Activated CD4-positive, alpha-beta T cell treated with anti-CD3 and anti-CD28 coated beads for 4 hours (primary cell): ENCODE results near the gene CIITA.

Experiments
- DNase-seq, 2 donors: peaks; one replicate each; pipeline ENCODE4 v3.0.0-alpha.2; 2020

The CIITA gene

DNA sequence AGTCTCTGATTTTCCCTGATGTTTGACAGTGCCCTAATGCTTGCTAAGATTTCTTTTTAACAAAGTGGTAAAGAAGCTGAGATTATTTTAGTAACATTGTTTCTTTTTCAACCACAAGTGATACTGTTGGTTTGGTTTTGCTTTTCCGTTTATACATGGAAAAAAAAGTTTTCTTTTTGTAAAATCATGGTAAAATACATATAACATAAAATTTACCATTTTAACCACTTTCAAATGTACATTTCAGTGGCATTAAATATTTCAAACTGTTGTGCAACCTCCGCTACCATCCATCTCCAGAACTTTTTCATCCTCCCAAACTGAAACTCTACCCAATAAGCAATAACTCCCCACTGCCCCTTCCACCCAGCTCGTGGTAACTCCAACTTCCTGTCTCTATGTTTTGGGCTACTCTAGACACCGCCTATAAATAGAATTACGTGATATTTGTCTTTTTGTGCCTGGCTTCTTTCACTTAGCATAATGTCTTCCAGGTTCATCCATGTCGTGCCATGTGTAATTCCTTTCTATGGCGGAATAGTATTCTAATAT lies 4.6 kb downstream of the CIITA start:
- DNase-seq = no peak

DNA sequence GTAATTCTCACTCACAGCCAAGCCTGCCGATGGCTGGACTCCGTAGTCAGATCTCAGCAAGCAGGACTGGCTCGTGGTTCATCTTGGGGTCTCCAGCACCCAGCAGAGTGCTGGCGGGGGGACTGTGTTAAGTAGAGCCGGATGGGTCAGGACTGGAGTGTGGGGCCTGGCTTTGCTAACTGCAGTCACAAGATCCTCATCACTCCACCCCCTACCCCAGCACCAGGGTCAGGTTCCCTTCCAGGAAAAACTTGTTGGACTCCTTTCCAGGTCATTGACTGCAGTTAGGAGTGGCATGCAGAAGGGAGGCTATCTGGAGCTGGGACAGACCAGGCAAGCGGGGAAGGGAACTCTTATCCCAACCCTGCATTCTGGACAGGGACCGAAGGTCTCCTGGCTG lies 6.0 kb downstream of the CIITA start:
- no peak for DNase-seq

DNA sequence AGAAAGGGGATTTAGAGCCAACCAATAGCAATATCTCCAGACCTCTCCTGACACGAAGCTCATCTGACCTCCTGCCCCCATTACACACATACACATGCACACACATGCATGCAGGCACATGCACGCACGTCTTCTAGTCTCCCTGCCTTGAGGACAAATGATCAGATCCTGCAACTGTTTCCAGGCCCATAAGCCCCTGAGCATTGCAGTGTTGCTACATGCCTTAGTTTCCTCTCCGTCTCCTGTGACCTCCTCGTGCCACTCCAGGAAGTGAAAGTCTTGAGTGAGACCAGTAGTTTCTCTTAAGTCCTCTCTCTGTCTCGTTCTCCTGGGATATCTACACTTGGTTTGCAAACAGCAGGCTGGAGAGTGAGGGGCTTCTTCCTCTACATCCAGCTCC lies 8.2 kb downstream of the CIITA start:
- no peak for DNase-seq

DNA sequence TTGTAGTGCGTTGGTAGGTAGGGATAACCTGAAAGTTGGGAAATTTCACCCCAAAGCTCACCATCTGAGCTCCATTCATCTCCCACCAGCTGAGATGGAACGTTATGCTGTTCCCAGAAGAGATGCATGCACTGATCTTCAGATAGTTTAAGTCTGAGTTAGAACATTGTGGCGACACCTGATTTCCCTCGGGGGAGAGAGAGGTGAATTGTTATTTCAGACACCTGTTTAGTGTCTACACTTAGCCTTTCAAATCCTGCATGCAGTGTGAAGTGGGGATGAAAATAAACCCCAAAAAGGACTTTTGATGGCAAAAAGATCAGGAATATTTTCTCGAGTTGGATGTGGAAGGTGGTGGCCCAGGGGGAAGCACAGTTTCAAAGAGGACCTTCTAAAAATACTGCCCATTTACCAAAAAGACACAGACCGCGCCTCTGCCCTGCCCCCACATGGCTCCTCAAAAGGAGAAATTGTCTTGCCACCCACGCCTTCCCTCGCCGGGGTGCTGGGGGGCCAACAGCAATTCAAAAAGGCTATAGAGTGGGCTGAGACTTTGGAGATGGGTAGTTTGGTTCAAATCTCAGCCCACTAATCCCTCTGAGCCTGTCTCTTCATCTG lies 11.4 kb downstream of the CIITA start:
- no peak for DNase-seq

DNA sequence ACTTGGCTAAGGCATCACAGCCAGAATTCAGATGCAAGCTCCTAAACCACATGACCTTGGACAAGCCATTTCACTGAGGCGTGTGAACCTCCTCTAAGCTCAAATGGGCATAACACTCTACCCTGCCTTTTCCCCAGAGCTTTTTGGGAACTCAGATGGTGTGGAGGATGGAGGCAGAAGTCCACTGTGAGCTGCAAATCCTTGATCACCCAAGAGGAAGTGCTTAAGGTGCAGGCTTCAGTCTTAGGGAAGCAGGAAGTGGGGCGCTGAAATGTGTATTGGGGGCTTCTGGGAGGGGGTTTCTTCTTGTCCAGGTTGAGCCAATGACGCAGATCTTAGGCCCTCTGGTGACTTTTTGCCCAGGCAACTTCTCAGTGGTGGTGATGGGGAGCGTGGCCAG lies 12.9 kb downstream of the CIITA start:
- DNase-seq = no peak

DNA sequence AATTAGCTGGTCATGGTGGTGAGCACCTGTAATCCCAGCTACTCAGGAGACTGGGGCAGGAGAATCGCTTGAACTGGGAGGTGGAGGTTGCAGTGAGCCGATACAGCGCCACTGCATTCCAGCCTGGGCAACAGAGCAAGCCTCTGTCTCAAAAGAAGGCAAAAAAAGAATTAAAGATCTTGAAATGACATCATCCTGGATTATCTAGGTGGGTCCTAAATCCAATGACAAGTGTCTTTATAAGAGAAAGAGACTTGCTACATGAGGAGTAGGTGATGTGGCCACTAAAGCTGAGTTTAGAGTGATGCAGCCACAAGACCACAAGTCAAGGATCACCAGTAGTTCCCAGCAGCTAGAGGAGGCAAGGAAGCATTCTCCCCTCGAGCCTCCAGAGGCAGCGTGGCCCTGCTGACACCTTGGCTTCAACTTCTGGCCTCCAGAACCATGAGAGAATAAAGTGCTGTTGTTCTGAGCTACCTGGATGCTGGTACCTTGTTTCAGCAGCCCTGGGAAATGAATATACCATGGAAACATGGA lies 15.8 kb downstream of the CIITA start:
- no peak for DNase-seq

DNA sequence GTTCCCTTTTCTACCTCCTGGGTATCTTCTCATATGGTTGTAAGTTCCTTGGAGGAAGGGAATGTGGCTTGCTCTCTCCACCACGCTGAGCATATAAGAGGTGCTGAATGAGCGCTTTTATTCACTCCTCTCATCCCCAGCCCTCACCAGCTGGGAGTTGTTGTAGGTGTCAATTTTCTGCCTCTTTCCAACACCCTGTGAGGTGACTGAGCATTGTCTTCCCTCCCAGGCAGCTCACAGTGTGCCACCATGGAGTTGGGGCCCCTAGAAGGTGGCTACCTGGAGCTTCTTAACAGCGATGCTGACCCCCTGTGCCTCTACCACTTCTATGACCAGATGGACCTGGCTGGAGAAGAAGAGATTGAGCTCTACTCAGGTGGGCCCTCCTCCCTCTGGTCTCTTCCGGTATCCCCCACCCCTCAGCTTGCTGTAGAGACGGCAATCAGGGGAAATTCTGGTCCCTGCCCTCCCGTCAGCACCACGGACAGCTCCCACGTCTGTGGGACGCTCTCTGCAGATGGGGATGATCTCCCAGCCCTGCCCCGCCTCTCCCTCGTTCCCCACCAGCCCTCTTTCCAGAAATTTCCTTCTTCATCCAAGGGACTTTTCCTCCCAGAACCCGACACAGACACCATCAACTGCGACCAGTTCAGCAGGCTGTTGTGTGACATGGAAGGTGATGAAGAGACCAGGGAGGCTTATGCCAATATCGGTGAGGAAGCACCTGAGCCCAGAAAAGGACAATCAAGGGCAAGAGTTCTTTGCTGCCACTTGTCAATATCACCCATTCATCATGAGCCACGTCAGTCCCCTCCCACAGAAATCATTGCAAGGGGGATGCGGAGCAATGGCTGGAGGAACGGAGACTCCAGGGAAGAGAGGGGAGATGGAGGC lies 18.3 kb downstream of the CIITA start:
- DNase-seq = no peak

DNA sequence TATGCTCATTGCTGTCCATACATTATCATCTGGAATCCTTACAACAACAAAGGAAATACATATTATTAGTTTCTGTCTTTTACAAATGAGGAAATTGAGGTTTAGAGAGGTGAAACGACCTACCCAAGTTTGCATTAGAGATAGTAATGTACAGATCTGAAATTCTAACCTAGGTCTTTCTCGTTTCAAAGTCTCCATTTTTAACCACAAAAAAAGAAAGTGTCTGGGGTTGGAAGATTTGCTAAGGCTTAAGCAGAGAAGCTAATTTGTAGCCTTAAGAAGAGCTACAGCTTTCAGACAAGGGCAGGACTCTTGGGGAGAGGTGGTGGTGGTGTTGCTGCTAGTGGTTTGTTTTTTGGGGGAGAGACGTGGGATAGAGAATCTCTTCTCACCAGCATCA lies 19.2 kb downstream of the CIITA start:
- no peak for DNase-seq

DNA sequence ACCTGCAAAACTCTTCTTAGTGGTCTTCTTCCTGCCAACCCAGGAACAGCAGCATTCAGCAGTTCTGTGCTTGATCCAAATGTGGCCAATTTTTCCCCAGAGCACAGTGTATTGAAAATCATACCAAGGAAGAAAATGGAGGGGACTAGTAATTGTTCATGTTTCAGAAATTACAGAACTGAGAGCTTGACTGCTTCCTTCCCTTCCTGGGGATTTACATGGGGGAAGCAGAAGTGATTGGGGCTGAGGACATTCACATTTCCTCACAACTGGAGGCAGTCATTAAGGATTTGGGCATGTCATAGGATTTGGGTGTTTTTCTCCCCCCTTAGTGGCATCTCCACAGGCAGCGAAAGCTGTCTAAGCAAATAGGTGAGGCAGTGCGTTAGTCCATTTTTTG lies 19.7 kb downstream of the CIITA start:
- DNase-seq = no peak

DNA sequence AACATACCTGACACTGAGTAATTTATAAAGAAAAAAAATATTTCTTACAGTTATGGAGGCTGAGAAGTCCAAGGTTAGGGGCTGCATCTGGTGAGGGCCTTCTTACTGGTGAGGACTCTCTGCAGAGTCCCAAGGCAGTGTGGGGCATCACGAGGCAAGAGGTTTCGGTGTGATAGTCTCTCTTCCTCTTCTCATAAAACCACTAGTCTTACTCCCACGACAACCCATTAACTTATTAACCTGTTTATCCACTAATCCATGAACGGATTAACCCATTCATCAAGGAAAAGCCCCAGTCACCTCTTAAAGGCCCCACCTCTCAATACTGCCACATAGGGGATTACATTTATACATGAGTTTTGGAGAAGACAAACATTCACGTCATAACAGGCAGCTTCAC lies 20.1 kb downstream of the CIITA start:
- no peak for DNase-seq

DNA sequence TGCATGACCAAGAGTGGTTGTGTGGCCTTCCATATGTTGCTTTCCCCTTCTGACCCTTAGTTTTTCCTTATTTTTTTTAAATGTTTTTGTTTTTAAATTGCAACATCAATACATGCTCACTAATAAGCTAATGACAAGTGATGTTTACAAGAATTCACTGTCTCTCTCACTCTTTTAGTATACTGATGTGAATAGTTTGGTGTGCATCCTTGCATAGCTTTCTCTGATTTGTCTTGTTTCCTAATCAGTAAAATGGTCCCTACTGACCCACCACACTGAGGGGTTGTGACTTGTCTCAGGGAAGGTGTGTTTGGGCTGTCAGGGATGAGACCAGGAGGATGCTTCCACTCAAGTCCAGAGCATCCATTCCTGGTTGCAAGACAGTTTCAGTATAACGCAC lies 26.0 kb downstream of the CIITA start:
- DNase-seq = no peak

DNA sequence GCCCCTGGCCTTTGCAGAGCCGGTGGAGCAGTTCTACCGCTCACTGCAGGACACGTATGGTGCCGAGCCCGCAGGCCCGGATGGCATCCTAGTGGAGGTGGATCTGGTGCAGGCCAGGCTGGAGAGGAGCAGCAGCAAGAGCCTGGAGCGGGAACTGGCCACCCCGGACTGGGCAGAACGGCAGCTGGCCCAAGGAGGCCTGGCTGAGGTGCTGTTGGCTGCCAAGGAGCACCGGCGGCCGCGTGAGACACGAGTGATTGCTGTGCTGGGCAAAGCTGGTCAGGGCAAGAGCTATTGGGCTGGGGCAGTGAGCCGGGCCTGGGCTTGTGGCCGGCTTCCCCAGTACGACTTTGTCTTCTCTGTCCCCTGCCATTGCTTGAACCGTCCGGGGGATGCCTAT lies 29.5 kb downstream of the CIITA start:
- DNase-seq = no peak

DNA sequence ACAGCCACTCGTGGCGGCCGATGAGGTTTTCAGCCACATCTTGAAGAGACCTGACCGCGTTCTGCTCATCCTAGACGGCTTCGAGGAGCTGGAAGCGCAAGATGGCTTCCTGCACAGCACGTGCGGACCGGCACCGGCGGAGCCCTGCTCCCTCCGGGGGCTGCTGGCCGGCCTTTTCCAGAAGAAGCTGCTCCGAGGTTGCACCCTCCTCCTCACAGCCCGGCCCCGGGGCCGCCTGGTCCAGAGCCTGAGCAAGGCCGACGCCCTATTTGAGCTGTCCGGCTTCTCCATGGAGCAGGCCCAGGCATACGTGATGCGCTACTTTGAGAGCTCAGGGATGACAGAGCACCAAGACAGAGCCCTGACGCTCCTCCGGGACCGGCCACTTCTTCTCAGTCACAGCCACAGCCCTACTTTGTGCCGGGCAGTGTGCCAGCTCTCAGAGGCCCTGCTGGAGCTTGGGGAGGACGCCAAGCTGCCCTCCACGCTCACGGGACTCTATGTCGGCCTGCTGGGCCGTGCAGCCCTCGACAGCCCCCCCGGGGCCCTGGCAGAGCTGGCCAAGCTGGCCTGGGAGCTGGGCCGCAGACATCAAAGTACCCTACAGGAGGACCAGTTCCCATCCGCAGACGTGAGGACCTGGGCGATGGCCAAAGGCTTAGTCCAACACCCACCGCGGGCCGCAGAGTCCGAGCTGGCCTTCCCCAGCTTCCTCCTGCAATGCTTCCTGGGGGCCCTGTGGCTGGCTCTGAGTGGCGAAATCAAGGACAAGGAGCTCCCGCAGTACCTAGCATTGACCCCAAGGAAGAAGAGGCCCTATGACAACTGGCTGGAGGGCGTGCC lies 30.1 kb downstream of the CIITA start:
- DNase-seq = no peak

DNA sequence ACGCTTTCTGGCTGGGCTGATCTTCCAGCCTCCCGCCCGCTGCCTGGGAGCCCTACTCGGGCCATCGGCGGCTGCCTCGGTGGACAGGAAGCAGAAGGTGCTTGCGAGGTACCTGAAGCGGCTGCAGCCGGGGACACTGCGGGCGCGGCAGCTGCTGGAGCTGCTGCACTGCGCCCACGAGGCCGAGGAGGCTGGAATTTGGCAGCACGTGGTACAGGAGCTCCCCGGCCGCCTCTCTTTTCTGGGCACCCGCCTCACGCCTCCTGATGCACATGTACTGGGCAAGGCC lies 30.7 kb downstream of the CIITA start:
- DNase-seq = no peak

DNA sequence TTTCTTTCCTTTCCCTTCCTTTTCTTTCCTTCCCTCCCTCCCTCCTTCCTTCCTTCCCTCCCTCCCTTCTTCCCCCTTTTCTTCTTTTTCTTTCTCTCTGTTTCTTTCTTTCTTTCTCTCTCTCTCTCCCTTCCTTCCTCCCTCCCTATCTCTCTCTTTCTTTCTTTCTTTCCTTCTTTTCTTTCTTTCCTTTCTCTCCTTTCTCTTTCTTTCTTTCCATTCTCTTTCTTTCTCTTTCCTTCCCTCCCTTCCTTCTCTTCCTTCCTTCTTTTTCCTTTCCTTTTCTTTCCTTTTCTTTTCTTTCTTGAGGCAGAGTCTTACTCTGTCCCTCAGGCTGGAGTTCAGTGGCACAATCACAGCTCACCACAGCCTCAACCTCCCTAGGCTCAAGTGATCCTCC lies 34.3 kb downstream of the CIITA start:
- DNase-seq = no peak

DNA sequence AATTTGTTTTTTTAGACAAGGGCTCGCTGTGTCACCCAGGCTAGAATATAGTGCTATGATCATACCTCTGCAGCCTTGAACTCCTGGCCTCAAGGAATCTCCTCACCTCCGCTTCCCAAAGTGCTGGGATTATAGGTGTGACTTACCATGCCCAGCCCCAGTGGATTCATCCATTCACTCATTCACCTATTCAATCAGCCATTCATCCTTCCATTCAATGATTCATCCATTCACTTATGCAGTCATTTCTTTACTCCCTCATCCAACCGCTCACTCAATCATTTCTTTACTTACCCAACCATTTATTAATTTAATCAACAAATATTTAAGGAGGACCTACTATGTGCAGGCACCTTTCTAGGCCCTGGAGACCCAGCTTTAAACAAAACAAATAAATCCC lies 39.5 kb downstream of the CIITA start:
- DNase-seq = no peak

DNA sequence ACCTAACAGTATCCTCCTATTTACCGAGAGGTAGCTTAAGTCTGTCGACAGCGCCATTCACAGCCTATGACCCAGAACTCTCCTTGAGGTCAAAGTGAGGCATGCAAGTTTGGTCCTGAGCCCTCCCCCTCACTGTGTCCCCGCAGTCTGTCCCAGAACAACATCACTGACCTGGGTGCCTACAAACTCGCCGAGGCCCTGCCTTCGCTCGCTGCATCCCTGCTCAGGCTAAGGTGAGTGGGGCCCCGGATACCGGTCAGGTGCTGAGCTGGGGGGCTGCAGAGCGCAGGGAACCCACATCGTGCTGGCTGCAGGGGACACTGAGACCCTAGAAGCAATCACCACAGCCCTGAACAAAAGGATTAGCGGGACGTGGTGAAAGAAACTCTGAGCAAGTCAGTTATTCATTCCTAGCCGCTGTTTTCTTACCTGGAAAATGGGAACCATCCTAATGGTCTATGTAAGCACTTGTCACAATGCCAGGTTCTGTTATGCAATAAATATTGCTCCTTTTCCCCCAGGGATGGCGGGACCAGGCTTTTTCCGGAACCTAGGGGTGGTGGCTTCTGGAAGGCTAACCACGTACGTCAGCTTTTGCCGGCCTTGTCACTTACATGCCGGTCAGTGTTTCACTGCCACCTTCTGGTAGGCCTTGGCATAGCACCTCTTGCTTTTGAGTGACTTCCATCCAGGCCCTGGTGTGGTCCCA lies 41.4 kb downstream of the CIITA start:
- peak; percentile 62 to 80 for DNase-seq

DNA sequence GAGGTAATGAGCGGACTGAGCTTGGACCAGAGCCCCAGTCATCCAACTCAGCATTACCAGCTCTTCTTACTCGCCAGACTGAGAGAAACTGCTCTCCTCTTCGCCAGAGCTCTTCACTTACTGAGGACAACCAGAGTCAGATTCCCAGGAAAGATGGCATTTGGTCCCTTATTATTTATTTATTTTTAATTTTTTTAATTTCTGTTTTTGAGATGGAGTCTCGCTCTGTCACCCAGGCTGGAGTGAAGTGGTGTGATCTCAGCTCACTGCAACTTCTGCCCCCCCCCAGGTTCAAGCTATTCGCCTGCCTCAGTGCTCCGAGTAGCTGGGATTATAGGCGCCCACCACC lies 42.0 kb downstream of the CIITA start:
- DNase-seq = no peak

DNA sequence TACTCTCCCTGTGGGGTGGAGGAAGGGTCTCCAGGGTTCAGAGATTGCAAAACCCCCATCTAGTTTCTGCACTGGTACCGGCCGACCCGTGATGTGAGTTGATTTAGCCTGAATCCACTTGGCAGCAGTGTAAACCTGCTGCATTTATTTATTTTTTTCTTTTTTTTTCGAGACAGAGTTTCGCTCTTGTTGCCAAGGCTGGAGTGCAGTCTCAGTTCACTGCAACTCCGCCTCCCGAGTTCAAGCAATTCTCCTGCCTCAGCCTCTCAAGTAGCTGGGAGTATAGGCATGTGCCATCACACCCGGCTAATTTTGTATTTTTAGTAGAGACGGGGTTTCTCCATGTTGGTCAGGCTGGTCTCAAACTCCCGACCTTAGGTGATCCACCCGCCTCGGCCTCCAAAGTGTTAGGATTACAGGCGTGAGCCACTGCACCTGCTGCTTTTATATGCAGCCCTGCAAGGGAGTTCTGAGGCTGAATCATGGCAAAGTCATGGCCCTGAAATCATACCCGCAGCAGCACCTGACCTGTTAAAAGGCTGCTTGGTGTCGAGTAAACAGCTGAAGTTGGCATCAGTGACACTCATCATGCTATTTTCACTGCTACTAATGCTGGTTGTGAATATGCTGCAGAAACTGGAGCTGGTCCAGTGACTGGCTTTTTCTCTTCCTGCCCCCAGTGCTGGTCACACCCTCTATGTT lies 43.9 kb downstream of the CIITA start:
- no peak for DNase-seq

DNA sequence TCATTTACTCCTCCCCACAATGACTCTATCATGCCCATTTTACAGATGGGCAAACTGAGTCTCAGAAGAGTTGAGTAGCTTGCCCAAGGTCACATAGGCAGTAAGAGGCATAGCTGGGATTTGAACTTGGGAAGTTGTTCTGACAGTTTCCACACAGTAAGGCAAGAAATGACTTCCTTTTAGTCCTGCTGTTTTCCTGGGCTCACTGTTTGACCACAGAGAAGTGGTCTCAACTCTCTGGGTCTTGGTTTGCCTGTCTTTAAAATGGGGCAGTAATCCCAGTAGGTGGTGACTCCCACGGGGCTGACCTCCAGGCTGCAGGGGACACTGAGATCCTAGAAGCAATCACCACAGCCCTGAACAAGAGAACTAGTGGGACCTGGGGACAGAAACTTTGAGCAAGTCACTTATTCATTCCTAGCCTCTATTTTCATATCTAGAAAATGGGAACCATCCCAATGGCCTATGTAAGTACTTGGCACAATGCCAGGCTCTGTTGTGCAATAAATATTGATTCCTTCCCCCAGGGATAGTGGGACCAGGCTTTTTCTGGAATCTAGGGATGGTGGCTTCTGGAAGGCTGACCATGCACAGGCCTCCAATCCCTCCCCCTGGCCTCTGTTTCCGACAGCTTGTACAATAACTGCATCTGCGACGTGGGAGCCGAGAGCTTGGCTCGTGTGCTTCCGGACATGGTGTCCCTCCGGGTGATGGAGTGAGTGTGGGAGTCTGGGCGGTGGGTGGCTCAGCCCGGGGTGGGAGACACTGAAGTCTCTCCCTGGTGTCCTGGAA lies 44.7 kb downstream of the CIITA start:
- no peak for DNase-seq
